Skeletal muscle satellite cell (primary cell): ENCODE results near the gene EMID1.
A peak's percentile ranks its signal among the peaks of the same experiment; 100 is the strongest.

Experiments
- H3K27me3 ChIP-seq: 2 replicates; pipeline ENCODE4 v1.7.0; 2013; ENCODE audit warnings: low read length; ENCODE audit not compliant: control insufficient read depth, insufficient read depth
- H3K36me3 ChIP-seq: 2 replicates; pipeline ENCODE4 v1.7.0; 2013; ENCODE audit warnings: mild to moderate bottlenecking, control low read depth, low read length; ENCODE audit not compliant: insufficient read depth
- H3K4me1 ChIP-seq: 2 replicates; pipeline ENCODE4 v1.7.0; 2013; ENCODE audit warnings: low read length; ENCODE audit not compliant: control insufficient read depth, insufficient read depth
- H3K4me2 ChIP-seq: 2 replicates; pipeline ENCODE4 v1.7.0; 2013; ENCODE audit warnings: mild to moderate bottlenecking, low read length
- H3K4me3 ChIP-seq: 2 replicates; pipeline ENCODE4 v1.7.0; 2013; ENCODE audit warnings: low read length
- H3K9ac ChIP-seq: 2 replicates; pipeline ENCODE4 v1.7.0; 2013; ENCODE audit warnings: mild to moderate bottlenecking, low read depth, low read length, moderate library complexity
- H3K9me3 ChIP-seq: replicated peaks from 2 replicates; pipeline ENCODE4 v1.7.0; 2013; ENCODE audit warnings: mild to moderate bottlenecking, control low read depth, low read length

Gene EMID1

DNA sequence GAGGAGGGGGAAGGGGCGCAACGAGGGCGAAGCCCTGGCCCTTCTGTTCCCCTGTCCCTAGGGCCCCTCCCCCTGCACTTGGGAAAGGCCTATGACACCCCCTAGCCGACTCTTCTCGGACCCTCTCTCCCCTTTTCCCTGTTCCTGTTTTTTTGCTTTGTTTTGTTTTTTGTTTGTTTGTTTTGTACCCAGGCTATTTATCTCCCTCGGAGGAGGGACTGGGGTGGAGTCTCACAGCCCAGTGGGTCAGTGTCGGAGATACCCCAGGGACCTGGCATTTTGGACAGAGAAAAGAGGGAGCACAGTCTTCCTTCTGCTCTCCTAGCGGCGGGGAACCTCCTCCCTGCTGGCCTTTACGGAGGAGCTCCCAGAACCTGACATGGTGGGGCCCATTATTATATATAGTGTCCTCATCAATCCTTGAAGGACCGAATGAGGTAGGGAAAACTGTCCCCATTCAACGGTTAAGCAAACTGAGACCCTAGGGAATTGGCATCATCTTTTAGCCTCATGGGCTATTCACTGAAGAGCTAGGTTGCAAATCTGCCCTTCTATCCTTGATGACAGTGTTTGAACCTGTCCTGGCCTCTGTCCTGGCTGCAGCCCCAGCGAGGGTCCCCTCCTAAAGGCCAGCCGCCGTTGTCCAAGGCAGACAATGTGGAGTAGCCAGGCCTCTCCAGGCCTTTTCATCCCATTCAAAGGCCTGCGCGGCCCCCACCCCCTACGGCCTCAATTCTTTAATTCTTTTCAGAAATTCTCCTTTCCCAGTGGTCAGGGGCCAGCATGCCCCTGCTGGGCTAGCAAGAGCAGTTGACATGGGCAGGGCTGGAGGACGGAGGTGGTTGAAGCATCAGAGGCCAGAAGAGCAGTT is 911 bp downstream of the EMID1 start:
- H3K4me1 ChIP-seq = no peaks in the 10 kb centered on the region
- no peak overlapping the region for H3K9ac ChIP-seq
- H3K4me2 ChIP-seq = peak overlapping the region; percentile 86
- H3K9me3 ChIP-seq = no peaks in the 10 kb centered on the region
- peak overlapping the region; percentile 61 for H3K4me3 ChIP-seq
- H3K36me3 ChIP-seq = no peaks in the 10 kb centered on the region
- H3K27me3 ChIP-seq = peaks cover 55% of the 10 kb centered on the region

DNA sequence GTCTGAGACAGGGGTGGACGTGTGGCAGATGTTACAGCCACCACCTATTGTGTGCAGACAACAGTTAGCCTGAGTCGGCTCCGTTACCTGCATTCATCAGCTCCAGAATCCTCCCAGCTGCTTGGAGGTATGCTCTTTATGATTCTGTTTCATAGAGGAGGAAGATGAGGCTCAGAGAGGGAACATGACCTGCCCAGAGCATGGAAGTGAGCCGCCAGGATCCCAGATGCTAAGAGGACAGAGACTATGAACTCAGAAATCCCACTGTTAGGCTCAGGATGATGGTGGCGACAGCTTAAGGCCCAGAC is 1.5 kb downstream of the EMID1 start:
- H3K4me1 ChIP-seq = no peaks in the 10 kb centered on the region
- H3K4me2 ChIP-seq = no peak overlapping the region
- H3K4me3 ChIP-seq = no peak overlapping the region
- no peak overlapping the region for H3K9ac ChIP-seq
- H3K27me3 ChIP-seq = peaks cover 56% of the 10 kb centered on the region
- no peaks in the 10 kb centered on the region for H3K36me3 ChIP-seq
- no peaks in the 10 kb centered on the region for H3K9me3 ChIP-seq

DNA sequence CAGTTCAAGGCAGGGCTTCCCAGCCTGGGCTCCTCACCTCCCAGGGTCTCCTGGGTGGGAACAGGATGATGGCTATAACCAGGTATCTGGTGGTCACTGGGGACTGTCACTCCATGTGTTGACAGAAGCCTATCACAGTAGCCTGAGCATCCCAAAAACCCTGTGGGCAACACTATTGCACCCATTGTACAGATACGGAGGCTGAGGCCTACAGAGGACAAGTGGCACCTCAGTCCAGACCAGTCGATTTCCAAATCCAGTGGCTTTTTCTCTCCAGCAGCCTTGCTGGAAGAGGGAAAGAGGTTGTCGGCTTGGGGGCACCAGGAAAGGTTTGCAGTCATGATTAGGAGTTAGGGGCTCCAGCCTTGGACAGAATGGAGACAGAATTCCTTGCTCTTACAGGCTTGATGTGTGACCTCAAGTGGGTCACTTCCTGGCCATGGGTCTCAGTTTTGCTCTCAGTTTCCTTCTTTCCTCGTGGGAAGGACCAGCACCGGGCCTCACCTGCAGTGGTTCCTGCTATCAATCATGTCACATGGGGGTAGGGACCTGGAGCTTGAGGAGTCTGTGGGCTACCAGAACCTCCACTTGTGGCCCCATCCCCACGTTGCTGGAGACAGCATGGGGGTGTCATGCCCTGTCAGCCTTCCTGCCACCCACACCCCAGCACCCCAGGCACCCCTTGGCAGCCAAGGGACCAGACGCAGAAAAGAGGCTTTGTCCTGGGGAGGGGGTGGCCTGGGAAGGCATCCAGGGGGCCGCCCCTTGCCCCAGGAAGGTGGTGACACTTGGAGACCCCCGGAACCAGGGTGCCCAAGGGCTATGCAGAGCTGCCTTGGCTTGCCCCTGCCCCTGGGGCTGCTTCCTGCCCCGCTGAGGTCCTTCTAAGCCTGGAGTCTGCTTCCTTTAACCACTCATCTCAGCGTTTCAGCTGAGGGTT is 2.1 kb downstream of the EMID1 start:
- H3K9me3 ChIP-seq = no peaks in the 10 kb centered on the region
- H3K27me3 ChIP-seq = peaks cover 58% of the 10 kb centered on the region
- H3K36me3 ChIP-seq = no peaks in the 10 kb centered on the region
- H3K9ac ChIP-seq = no peak overlapping the region
- H3K4me3 ChIP-seq = no peak overlapping the region
- H3K4me2 ChIP-seq = no peak overlapping the region
- no peaks in the 10 kb centered on the region for H3K4me1 ChIP-seq

DNA sequence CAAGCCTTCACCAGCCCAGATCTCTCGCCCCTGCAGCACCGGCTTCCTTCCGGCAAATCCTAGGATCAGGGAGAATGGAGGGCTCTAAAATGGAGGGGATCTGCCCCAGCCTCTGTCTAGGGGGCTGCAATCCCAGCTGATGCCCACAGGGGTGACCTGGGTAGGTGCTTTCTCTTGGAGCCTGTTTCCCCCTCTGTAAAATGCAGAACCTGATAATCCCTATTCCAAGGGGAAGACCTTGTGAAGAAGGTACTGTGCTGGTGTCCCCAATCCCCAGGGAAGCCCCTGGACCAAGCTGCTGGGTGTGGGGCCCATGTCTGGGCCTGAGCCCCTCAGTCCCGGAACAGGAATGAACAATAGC is 2.8 kb downstream of the EMID1 start:
- H3K4me1 ChIP-seq = no peaks in the 10 kb centered on the region
- no peaks in the 10 kb centered on the region for H3K36me3 ChIP-seq
- no peak overlapping the region for H3K9ac ChIP-seq
- no peak overlapping the region for H3K4me3 ChIP-seq
- peaks cover 63% of the 10 kb centered on the region for H3K27me3 ChIP-seq
- no peaks in the 10 kb centered on the region for H3K9me3 ChIP-seq
- no peak overlapping the region for H3K4me2 ChIP-seq

DNA sequence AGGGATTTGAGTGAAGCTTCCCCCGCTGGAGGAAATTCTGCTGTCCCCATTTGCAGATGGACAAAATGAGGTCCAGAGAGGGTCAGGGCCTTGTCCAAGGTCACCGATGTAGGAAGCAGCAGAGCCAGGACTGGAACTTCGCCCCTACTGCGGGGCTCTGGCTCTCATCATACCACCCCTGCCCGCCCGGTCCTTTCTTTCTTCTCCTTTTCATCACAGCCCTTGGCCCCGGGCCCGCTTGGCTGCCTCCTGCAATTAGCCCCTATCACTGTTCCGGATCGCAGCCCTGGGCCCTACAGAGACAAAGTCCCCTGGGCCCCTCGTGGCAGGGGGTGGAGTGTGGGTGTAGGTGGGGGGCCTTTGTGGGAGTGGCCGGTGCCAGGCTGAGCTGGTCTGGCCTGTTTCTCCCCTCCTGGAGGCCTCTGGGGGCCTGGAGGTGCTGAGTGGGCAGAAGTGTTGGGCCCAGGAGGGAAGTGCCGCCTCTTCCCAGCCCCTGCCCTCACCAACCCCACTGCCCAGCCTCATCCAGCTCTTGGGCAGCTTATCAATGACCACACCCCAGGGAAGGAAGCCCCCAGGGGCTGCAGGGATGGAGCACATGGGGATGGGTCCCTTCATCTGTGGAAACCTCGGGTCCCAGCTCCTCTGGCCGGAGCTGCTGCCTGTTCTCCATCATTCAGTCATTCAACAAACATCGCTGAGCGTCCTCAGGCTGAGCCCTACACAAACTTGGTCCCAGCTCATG is 3.4 kb downstream of the EMID1 start:
- H3K9ac ChIP-seq = no peak overlapping the region
- no peak overlapping the region for H3K4me3 ChIP-seq
- H3K9me3 ChIP-seq = no peaks in the 10 kb centered on the region
- H3K27me3 ChIP-seq = peaks cover 61% of the 10 kb centered on the region
- H3K36me3 ChIP-seq = no peaks in the 10 kb centered on the region
- H3K4me2 ChIP-seq = no peak overlapping the region
- H3K4me1 ChIP-seq = no peaks in the 10 kb centered on the region

DNA sequence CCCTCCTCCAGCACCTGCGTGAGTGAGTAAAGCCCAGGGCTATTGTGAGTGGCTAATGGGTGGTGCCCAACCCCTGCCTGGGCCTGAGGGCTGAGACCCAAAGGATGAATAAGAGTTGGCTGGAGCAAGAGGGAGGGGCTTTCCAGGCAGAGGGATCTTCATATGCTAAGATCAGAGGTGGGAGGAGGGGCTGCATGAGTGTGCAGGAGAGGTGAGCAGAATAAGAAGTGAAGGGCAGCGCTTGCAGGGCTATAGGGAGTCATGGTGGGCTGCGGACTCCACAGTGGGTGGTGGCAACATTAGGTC is 3.9 kb downstream of the EMID1 start:
- no peak overlapping the region for H3K4me2 ChIP-seq
- no peaks in the 10 kb centered on the region for H3K9me3 ChIP-seq
- no peaks in the 10 kb centered on the region for H3K4me1 ChIP-seq
- no peak overlapping the region for H3K4me3 ChIP-seq
- H3K36me3 ChIP-seq = no peaks in the 10 kb centered on the region
- H3K9ac ChIP-seq = no peak overlapping the region
- peaks cover 56% of the 10 kb centered on the region for H3K27me3 ChIP-seq

DNA sequence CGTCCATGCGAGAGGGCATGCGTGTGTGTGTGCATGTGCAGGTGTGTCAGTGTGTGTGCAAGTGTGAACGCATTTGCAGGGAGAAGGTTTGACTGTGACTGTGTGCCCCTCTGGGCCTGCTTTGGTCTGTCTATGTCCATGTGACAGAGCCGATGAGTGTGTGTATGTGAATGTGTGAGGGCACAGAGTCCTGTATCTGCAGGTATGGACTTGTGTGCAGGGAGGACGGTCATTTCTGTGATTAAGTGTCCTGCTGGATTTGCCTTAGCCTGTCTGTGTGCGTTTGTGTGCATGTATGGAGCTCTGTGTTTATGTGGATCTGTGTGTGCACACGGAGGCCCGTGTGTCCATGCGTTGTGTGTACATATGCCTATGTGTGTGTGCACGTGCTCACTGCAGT is 5.4 kb downstream of the EMID1 start:
- H3K4me3 ChIP-seq = no peak overlapping the region
- no peaks in the 10 kb centered on the region for H3K9me3 ChIP-seq
- no peak overlapping the region for H3K4me2 ChIP-seq
- peaks cover 54% of the 10 kb centered on the region for H3K27me3 ChIP-seq
- no peaks in the 10 kb centered on the region for H3K4me1 ChIP-seq
- no peaks in the 10 kb centered on the region for H3K36me3 ChIP-seq
- no peak overlapping the region for H3K9ac ChIP-seq

DNA sequence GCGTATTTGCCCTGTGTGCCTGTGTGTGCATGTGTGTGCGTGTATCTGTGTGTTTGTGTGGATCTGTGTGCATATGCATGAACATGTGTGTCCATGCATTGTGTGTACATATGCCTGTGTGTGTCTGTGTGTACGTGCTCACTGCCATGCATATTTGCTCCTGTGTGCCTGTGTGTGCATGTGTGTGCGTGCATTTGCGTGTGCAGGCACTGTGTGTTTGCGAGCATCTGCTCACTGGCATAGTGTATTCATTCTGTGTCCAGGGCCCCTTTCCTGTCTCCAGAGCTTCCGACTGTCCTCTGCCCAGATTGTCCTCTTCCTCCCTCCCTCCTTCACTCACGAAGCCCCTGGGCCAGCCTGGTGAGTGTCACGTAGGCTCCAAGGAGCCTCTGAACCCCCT is 5.8 kb downstream of the EMID1 start:
- Histone ChIP-seq H3K4me1 (no peaks in the 10 kb centered on the region), H3K27me3 (peaks cover 54% of the 10 kb centered on the region), H3K4me2 (no peak overlapping the region), H3K4me3 (no peak overlapping the region), H3K9me3 (no peaks in the 10 kb centered on the region), H3K9ac (no peak overlapping the region), H3K36me3 (no peaks in the 10 kb centered on the region)

DNA sequence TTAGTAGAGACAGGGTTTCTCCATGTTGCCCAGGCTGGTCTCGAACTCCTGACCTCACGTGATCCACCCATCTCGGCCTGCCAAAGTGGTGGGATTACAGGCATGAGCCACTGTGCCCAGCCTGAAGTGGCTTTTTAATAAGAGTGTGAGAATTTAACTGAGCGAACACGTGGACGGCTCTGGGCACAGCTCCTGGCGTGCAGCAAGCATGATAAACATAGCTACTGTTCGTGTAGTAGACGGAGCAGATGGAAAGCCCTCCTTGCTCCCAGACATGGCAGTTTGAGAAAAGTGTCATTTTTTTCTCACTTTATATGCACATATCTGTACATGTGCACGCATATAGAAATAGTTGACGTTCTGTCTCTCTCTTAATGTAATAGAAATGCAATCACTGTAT is 7.0 kb downstream of the EMID1 start:
- H3K36me3 ChIP-seq = no peaks in the 10 kb centered on the region
- H3K4me1 ChIP-seq = no peaks in the 10 kb centered on the region
- H3K4me2 ChIP-seq = no peak overlapping the region
- peaks cover 54% of the 10 kb centered on the region for H3K27me3 ChIP-seq
- H3K4me3 ChIP-seq = no peak overlapping the region
- H3K9ac ChIP-seq = no peak overlapping the region
- H3K9me3 ChIP-seq = no peaks in the 10 kb centered on the region

DNA sequence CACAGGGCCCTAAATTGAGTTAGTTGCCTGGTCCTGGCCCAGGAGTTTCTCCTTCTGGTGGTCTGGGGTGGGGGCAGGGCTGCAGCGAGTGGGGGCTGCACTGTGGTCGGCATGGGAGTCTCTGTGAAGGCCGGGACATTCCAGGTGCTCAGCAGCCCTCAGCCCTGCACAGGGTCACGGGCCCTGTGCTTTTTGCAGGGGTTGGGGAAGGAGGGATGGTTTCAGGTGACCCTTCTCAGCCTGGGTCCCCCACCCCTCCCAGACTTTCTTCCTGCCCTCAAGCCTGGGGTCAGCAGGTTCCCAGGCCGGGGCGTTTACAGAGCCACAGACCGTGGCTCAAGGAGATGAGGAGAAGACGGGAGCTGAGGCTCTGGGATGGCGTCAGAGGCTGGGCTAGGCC is 7.8 kb downstream of the EMID1 start:
- H3K36me3 ChIP-seq = no peaks in the 10 kb centered on the region
- no peak overlapping the region for H3K4me2 ChIP-seq
- no peak overlapping the region for H3K9ac ChIP-seq
- H3K4me1 ChIP-seq = no peaks in the 10 kb centered on the region
- H3K9me3 ChIP-seq = no peaks in the 10 kb centered on the region
- H3K4me3 ChIP-seq = no peak overlapping the region
- peaks cover 53% of the 10 kb centered on the region for H3K27me3 ChIP-seq

DNA sequence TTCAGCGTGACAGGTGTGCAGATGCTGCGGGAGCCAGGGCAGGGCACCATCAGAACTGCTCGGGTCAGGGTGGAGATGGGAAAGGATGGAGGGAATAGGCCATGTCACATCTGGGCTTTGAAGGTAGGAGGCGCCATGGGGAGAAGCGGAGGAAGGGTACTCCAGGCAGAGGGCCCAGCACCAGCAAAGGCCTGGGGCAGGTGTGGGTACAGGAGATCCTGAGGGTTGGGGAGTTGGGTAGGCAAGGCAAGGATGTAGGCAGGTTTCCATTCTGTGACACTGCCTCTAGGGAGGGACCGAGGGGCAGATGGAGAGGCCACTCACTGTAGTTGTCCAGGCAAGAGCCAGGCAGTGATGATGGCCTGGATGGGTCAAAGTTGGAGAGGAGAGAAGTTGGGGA is 8.5 kb downstream of the EMID1 start:
- peaks cover 54% of the 10 kb centered on the region for H3K27me3 ChIP-seq
- no peaks in the 10 kb centered on the region for H3K4me1 ChIP-seq

More for the DNA sequence above, 8.5 kb downstream of the EMID1 start:
- Histone ChIP-seq H3K9ac (no peak overlapping the region), H3K9me3 (no peaks in the 10 kb centered on the region), H3K4me3 (no peak overlapping the region), H3K36me3 (no peaks in the 10 kb centered on the region), H3K4me2 (no peak overlapping the region)
